CD14-positive monocyte (primary cell): Measurements from ENCODE around the gene GLTP. TPM values are rescaled to one million over a fixed set of nuclear protein-coding genes. Genes with fewer than 3 reads are reported as not detected.
"Not testable (repeated sequence)": the region's sequence is repeated elsewhere in the genome, so short reads cannot be mapped to it uniquely, and the experiment has no call there.

Source experiments
- DNase-seq, 3 donors: peaks; one replicate each; pipeline ENCODE4 v3.0.0-alpha.2; 2011 to 2022
- H2AFZ ChIP-seq: 2 replicates; pipeline ENCODE4 v1.6.0; 2012; ENCODE audit warnings: mild to moderate bottlenecking, low read depth, low read length, inconsistent platforms; ENCODE audit not compliant: insufficient read depth, poor library complexity, severe bottlenecking
- H3K27ac ChIP-seq, 2 donors: 1 replicate in 1 of 2; 2 replicates in 1 of 2; pipeline ENCODE4 v1.5.1; 2012 to 2013; ENCODE audit warnings: low read length in 2 of 2, control low read depth in 1 of 2, inconsistent platforms in 1 of 2, low read depth in 1 of 2, mild to moderate bottlenecking in 1 of 2
- H3K27me3 ChIP-seq, 2 donors: one replicate each; pipeline versions ENCODE4 v1.6.0 to v1.6.1; 2011 to 2013; ENCODE audit warnings: low read length in 2 of 2; ENCODE audit not compliant: control insufficient read depth in 2 of 2, insufficient read depth in 2 of 2
- H3K36me3 ChIP-seq, 2 donors: replicated peaks in 1 of 2; 1 replicate in 1 of 2; 2 replicates in 1 of 2; pipeline versions ENCODE4 v1.5.1 to v1.6.1; 2012 to 2013; ENCODE audit warnings: low read length in 2 of 2, control low read depth in 1 of 2, inconsistent platforms in 1 of 2, mild to moderate bottlenecking in 1 of 2; ENCODE audit not compliant: insufficient read depth in 2 of 2, control insufficient read depth in 1 of 2
- H3K4me1 ChIP-seq, 2 donors: 1 replicate in 1 of 2; 2 replicates in 1 of 2; pipeline versions ENCODE4 v1.5.1 to v1.6.1; 2012 to 2013; ENCODE audit warnings: low read length in 2 of 2, control low read depth in 1 of 2, inconsistent platforms in 1 of 2, mild to moderate bottlenecking in 1 of 2, moderate library complexity in 1 of 2; ENCODE audit not compliant: insufficient read depth in 2 of 2, control insufficient read depth in 1 of 2
- H3K4me2 ChIP-seq: replicated peaks from 2 replicates; pipeline ENCODE3; 2012; ENCODE audit warnings: low read length, moderate library complexity, mild to moderate bottlenecking; ENCODE audit not compliant: poor library complexity, severe bottlenecking; ENCODE audit errors: extremely low read depth
- H3K4me3 ChIP-seq, 3 experiments: fragments of 200-600 bp in 1 of 3; sonication (generic) in 1 of 3; replicated peaks in 1 of 3; 1 replicate in 2 of 3; 2 replicates in 1 of 3; pipeline ENCODE4 v1.5.1; 2011 to 2013; ENCODE audit warnings: low read length in 3 of 3, mild to moderate bottlenecking in 3 of 3, control low read depth in 2 of 3, low read depth in 2 of 3, inconsistent platforms in 1 of 3, moderate library complexity in 1 of 3
- H3K79me2 ChIP-seq: 2 replicates; pipeline ENCODE4 v1.6.0; 2012; ENCODE audit warnings: mild to moderate bottlenecking, control low read depth, inconsistent platforms, low read length, moderate library complexity; ENCODE audit not compliant: insufficient read depth
- H3K9ac ChIP-seq: 2 replicates; pipeline ENCODE4 v1.6.0; 2017; ENCODE audit warnings: low read length, mild to moderate bottlenecking; ENCODE audit not compliant: insufficient read depth, poor library complexity, severe bottlenecking
- H3K9me3 ChIP-seq, 2 donors: replicated peaks in 1 of 2; 1 replicate in 1 of 2; 2 replicates in 1 of 2; pipeline versions ENCODE4 v1.5.1 to v1.6.1; 2012 to 2013; ENCODE audit warnings: low read length in 2 of 2, control low read depth in 1 of 2; ENCODE audit not compliant: control insufficient read depth in 1 of 2, insufficient read depth in 1 of 2
- H4K20me1 ChIP-seq: 2 replicates; pipeline ENCODE4 v1.6.0; 2012; ENCODE audit warnings: mild to moderate bottlenecking, low read length, control low read depth, moderate library complexity; ENCODE audit not compliant: insufficient read depth
- H3K27ac Mint-ChIP-seq, 7 donors: one replicate each; pipeline ENCODE4 v1.8.0; 2020; ENCODE audit warnings: mild to moderate bottlenecking in 7 of 7, mixed read lengths in 7 of 7, moderate library complexity in 6 of 7, inconsistent platforms in 2 of 7
- H3K27me3 Mint-ChIP-seq, 3 donors: one replicate each; pipeline ENCODE4 v1.8.0; 2021 to 2022; ENCODE audit warnings: low read depth in 3 of 3, mild to moderate bottlenecking in 3 of 3, mixed read lengths in 3 of 3, moderate library complexity in 3 of 3, inconsistent platforms in 1 of 3
- H3K36me3 Mint-ChIP-seq, 2 donors: one replicate each; pipeline ENCODE4 v1.8.0; 2020; ENCODE audit warnings: mixed read lengths in 2 of 2, inconsistent platforms in 1 of 2, mild to moderate bottlenecking in 1 of 2
- H3K4me1 Mint-ChIP-seq: one replicate; pipeline ENCODE4 v1.8.0; 2020; ENCODE audit warnings: mild to moderate bottlenecking, mixed read lengths
- H3K4me3 Mint-ChIP-seq, 2 donors: one replicate each; pipeline ENCODE4 v1.8.0; 2020; ENCODE audit warnings: mild to moderate bottlenecking in 2 of 2, mixed read lengths in 2 of 2, moderate library complexity in 1 of 2
- H3K9me3 Mint-ChIP-seq, 7 donors: one replicate each; pipeline ENCODE4 v1.8.0; 2020 to 2022; ENCODE audit warnings: mixed read lengths in 7 of 7, mild to moderate bottlenecking in 6 of 7, moderate library complexity in 6 of 7, inconsistent platforms in 2 of 7
- CTCF ChIP-seq: fragments of 200-600 bp; IDR thresholded peaks from one replicate; pipeline ENCODE4 v1.8.0; 2022; ENCODE audit warnings: antibody characterized with exemption, mild to moderate bottlenecking
- WGBS: methylation state at CpG from one replicate; pipeline ENCODE4 v1.1.5; 2013; ENCODE audit warnings: missing lambda C conversion rate; ENCODE audit not compliant: insufficient coverage; 5-methylcytosine and 5-hydroxymethylcytosine counted together
- intact Hi-C, 2 donors: fragments of 100-400 bp; cut with micrococcal nuclease; formaldehyde crosslinking; loops; one replicate each; pipeline versions ENCODE4 v1.15.0 to v1.15.1; 2023
- polyA plus RNA-seq, 3 donors: library from polyadenylated mRNA; depleted of rRNA in 1 of 3; unstranded in 2 of 3; stranded (reverse) in 1 of 3; fragments of 300-500 nt in 2 of 3; fragments of >200 nt in 1 of 3; fragmentation: Illumina TruSeq in 2 of 3; gene quantifications; 1 replicate in 2 of 3; 2 replicates in 1 of 3; pipeline ENCODE4 v1.2.3, GENCODE V29; 2012 to 2021

The GLTP gene
- polyA plus RNA-seq, 3 donors: 46.2 to 65.9 (median 51.7) TPM

GRCh38 chr12:109892748-109893147, 12.4 kb upstream of the GLTP start:
- TF ChIP-seq CTCF: no peak
- Mint-ChIP-seq H3K9me3 (peaks cover 0 to 6% (median under 1%) of the 10 kb centered on the region in 7 donors), H3K4me1 (peaks cover 50% of the 10 kb centered on the region), H3K36me3 (peaks cover 3 to 8% of the 10 kb centered on the region in 2 donors), H3K27ac (peak overlapping the region in 4 of 7 donors; percentile 91 to 96 (median 94)), H3K27me3 (peaks cover 0 to 2% (median 0%) of the 10 kb centered on the region in 3 donors), H3K4me3 (no peak overlapping the region)
- Histone ChIP-seq H3K4me3 (no peak overlapping the region), H3K4me1 (peaks cover 45 to 50% of the 10 kb centered on the region in 2 donors), H3K27ac (peak overlapping the region in 1 of 2 donors; percentile 81), H3K79me2 (no peaks in the 10 kb centered on the region), H3K4me2 (no peak overlapping the region), H3K36me3 (no peaks in the 10 kb centered on the region), H4K20me1 (no peaks in the 10 kb centered on the region), H3K9me3 (no peaks in the 10 kb centered on the region), H3K27me3 (no peaks in the 10 kb centered on the region), H2AFZ (no peak overlapping the region), H3K9ac (no peak overlapping the region)
- intact Hi-C loops: no loop called here
- WGBS: 100% methylated on average over 2 of the region's 4 CpGs
- DNase-seq: no peak

GRCh38 chr12:109892165-109892715, 11.9 kb upstream of the GLTP start:
- Histone ChIP-seq H3K4me1 (peaks cover 50 to 55% of the 10 kb centered on the region in 2 donors), H3K27ac (peak overlapping the region in 1 of 2 donors; percentile 81)
- peaks cover 3 to 8% of the 10 kb centered on the region in 2 donors for H3K36me3 Mint-ChIP-seq

GRCh38 chr12:109891731-109892130, 11.4 kb upstream of the GLTP start:
- H3K27ac ChIP-seq, DNase-seq, H2AFZ ChIP-seq, H3K27me3 Mint-ChIP-seq, intact Hi-C loops, H3K27me3 ChIP-seq, H3K9me3 Mint-ChIP-seq, H3K9me3 ChIP-seq, H3K36me3 ChIP-seq, H3K4me3 ChIP-seq, H3K36me3 Mint-ChIP-seq, H4K20me1 ChIP-seq, H3K79me2 ChIP-seq, H3K4me3 Mint-ChIP-seq, H3K4me2 ChIP-seq, H3K27ac Mint-ChIP-seq, H3K9ac ChIP-seq: not testable (repeated sequence)
- WGBS: 100% methylated on average over 5 of the region's 7 CpGs
- peaks cover 61% of the 10 kb centered on the region for H3K4me1 Mint-ChIP-seq
- H3K4me1 ChIP-seq: peaks cover 55 to 60% of the 10 kb centered on the region in 2 donors

More at GRCh38 chr12:109892165-109892715, 11.9 kb upstream of the GLTP start:
- peak overlapping the region in 4 of 7 donors; percentile 26 to 83 (median 72) for H3K27ac Mint-ChIP-seq
- DNase-seq: no peak
- no peak overlapping the region for H3K4me2 ChIP-seq
- TF ChIP-seq CTCF: no peak
- no peak overlapping the region for H3K4me3 Mint-ChIP-seq
- peaks cover 0 to 6% (median 2%) of the 10 kb centered on the region in 7 donors for H3K9me3 Mint-ChIP-seq
- no peak overlapping the region for H3K9ac ChIP-seq
- no CpG with 5 or more reads among the region's 1 CpG for WGBS
- no peak overlapping the region for H2AFZ ChIP-seq
- peaks cover 55% of the 10 kb centered on the region for H3K4me1 Mint-ChIP-seq
- H3K27me3 Mint-ChIP-seq: peaks cover 0 to 2% (median 0%) of the 10 kb centered on the region in 3 donors
- H3K27me3 ChIP-seq: no peaks in the 10 kb centered on the region
- H4K20me1 ChIP-seq: no peaks in the 10 kb centered on the region
- no peak overlapping the region for H3K4me3 ChIP-seq
- no peaks in the 10 kb centered on the region for H3K36me3 ChIP-seq
- intact Hi-C loops: no loop called here
- no peaks in the 10 kb centered on the region for H3K79me2 ChIP-seq
- no peaks in the 10 kb centered on the region for H3K9me3 ChIP-seq
